Stimulated activated CD4-positive, alpha-beta T cell treated with anti-CD3 and anti-CD28 coated beads, TNF-alpha, amount 100 ng/mL, for 48 hours (primary cell): Measurements from ENCODE around the gene PARP9.
"Not testable (repeated sequence)": the region's sequence is repeated elsewhere in the genome, so short reads cannot be mapped to it uniquely, and the experiment has no call there.

Experiments used
- DNase-seq, 3 donors: peaks; one replicate each; pipeline ENCODE4 v3.0.0-alpha.2; 2020; ENCODE audit warnings: low read depth in 3 of 3

Gene PARP9

GRCh38 chr3:122520861-122521260 lies 43.2 kb downstream of the PARP9 start:
- no peak for DNase-seq

DNA sequence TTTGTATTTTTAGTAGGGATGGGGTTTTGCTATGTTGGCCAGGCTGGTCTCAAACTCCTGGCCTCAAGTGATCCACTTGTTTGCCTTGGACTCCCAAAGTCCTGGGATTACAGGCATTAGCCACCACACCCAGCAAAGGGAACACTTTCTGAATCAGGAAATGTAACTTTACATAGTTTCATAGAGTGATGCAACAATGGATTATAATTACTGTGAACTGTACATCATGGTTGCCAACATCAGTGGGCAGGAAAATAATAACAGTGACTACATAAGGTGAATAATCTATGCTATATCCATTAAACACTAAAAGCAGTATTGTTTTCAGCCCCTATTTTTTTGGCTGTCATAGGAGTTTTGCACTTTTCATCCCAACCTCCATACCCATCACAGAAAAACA lies 44.4 kb downstream of the PARP9 start:
- DNase-seq = no peak

DNA sequence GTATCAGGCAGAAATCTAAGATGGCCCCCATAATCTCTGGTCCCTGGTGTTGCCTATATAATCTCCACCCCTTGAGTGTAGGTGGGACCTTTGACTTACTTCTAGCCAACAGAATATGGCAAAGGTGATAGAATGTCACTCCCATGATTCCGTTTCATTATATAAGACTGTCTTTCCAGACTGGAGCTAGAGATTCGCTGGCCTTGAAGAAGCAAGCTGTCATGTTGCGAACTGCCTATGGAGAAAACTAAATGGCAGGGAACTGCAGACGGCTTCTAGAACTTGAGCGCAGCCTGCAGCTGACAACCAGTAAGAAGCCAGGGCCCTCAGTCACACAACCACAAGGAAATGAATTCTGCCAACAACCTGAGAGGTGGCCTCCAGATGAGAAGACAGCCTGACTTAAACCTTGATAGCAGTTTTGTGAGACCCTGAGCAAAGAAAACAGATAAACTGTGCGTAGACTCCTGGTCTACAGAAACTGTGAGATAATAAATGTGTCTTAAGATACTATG lies 47.2 kb downstream of the PARP9 start:
- no peak for DNase-seq

GRCh38 chr3:122515870-122516269 lies 48.2 kb downstream of the PARP9 start:
- DNase-seq = no peak

GRCh38 chr3:122515020-122515468 lies 49.1 kb downstream of the PARP9 start:
- no peak for DNase-seq

GRCh38 chr3:122514123-122515019 lies 49.7 kb downstream of the PARP9 start, which contains the start of gene KPNA1:
Gene KPNA1 (minus strand): TSS chr3:122514939. CDS start chr3:122496565, 18,374 bp downstream.
- peak; percentile 70 to 81 (median 77) for DNase-seq

- DNase-seq = no peak
Measured at GRCh38 chr3:122513386-122514122, 50.5 kb downstream of the PARP9 start.

DNA sequence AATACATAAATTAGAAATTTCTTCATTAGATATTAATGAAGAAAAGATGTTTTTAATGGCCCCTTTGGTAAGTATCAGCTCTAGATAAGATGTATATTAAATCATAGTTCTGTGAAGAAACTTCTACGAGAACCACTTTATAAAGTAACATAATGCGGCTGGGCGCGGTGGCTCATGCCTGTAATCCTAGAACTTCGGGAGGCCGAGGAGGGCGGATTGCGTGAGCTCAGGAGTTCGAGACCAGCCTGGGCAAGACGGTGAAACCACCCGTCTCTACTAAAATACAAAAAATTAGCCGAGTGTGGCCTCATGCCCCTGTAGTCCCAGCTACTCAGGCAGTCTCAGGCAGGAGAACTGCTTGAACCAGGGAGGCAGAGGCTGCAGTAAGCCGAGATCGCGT lies 51.8 kb downstream of the PARP9 start:
- DNase-seq = no peak

DNA sequence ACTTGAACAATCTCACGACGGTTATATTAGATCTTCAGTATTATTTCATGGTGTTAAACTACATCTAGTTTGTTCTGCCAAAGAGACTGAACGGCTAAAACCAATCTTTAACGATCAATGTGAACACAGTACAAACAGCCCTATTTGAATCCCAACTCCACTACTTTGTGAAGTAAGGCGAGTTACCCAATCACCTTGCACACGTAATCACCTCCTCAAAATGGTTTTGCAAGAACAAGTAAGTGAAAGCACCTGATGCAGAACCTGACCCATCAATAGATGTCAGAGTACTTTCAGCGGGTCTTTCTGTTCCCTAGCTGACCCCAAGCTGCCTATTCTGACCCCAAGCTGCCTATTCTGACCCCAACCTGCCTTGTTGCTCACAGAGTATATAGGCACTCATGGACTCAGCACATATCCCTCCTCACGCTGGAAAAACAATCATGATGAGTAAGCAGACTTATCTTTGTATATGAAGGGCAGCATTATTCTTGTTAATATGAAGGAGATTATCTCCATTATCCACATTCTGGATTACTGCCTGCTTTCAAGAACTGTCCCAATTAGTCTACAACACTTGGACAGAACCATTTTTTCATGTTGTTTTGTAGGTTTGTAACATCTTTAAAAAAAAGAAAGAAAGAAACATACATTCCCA lies 53.1 kb downstream of the PARP9 start:
- no peak for DNase-seq

- DNase-seq = not testable (repeated sequence)
Measured at GRCh38 chr3:122508944-122509343, 55.2 kb downstream of the PARP9 start.

DNA sequence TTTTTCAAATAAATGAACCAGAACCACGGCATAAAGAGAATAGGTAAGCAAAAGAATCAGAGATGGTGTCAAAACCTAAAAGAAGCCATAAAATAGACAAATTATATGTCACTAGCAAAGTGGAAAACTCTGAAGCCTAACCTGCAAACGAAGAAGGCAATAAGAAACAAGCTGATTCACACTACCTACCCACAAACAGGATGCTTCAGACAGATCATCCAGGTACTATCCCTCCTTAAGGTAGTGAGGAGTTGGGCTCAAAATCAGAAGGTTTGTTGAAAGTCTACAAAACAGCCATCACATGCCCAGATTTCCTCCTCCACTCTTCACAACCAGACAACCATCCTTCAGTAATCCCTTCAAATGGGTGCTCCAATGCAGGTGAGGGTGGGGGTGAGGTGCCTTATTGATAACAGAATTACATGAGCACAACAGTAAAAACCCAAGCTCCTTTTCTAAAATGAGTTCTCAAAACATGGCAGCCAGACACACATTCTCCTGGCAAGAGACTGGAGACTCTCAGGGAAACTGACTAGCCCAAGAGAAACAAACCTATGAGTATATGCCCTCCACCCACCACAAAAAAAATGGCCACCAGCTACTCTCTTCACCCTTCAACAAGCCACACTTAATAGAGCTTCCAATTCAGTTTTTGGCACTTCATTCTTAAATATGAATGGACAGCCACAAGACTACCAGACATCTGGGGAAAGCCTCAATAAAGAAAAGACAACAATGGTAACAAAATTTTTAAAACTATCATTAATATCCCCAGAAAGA lies 55.8 kb downstream of the PARP9 start:
- no peak for DNase-seq

DNA sequence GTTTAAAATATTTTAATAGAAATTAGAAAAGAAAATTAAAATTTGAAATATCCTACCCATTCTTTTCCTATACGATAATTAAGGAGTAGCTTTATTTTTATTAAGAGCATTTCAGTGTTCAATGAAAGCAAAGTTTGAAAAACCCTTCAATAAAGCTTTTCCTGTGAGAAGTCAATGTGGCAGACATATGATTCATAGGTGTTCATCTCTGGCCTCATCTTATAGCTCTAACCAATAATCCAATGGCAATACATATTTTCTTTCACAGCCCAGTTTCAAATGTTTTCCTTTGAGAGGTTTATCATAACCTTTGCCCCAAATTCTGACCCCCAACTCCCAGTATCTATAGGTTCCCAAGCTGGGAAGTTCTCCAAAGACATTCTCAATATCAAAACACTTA lies 57.6 kb downstream of the PARP9 start:
- DNase-seq = no peak

DNA sequence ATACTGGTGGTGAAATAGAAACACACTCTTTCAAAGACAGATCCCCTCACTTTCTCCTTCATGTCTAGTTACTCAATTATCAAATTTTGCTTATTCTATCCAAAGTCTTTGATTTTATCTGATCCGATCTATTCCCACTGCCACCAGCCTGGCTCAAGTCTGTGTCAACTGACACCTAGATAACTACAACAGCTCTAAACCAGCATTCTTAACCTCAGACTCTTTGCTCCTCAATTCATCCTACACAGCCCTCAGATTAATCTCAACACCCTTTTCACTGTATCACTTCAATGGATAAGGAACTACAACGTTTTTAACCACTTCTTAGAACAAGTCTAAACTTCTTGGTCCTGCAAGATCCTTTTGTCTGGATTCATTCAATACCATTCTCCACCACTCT lies 58.4 kb downstream of the PARP9 start:
- DNase-seq = no peak

- no peak for DNase-seq
Measured at GRCh38 chr3:122502941-122503340, 61.2 kb downstream of the PARP9 start.

GRCh38 chr3:122502139-122502538 lies 62.0 kb downstream of the PARP9 start:
- no peak for DNase-seq

- not testable (repeated sequence) for DNase-seq
Measured at GRCh38 chr3:122500964-122501363, 63.1 kb downstream of the PARP9 start.

GRCh38 chr3:122498152-122498551 lies 65.9 kb downstream of the PARP9 start:
- no peak for DNase-seq

GRCh38 chr3:122497425-122497824 lies 66.7 kb downstream of the PARP9 start:
- peak in 1 of 3 donors; percentile 27 for DNase-seq

- DNase-seq = no peak
Measured at GRCh38 chr3:122496508-122496907, 67.6 kb downstream of the PARP9 start.

DNA sequence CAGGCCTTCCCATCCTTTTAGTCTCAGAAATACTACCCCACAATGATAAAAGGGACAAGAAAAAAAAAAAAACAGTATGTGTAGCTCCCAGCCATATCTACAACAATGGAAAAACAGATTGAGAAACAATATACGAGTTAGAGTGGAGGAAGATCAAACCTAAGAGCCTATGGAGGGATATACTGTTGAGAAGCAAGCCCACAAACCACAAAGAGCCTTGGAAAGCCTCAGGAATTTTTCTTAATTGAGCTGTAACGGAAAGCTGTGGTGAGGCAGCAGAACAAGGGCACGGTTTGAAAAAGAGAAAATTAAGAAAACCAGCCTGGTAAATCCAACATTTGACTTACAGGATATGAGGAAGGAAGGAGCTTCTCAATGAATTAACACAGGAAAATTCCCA lies 70.8 kb downstream of the PARP9 start:
- no peak for DNase-seq

GRCh38 chr3:122488262-122488973 lies 75.7 kb downstream of the PARP9 start:
- DNase-seq = no peak
